ENCODE results near the gene OIP5.

Gene OIP5

DNA sequence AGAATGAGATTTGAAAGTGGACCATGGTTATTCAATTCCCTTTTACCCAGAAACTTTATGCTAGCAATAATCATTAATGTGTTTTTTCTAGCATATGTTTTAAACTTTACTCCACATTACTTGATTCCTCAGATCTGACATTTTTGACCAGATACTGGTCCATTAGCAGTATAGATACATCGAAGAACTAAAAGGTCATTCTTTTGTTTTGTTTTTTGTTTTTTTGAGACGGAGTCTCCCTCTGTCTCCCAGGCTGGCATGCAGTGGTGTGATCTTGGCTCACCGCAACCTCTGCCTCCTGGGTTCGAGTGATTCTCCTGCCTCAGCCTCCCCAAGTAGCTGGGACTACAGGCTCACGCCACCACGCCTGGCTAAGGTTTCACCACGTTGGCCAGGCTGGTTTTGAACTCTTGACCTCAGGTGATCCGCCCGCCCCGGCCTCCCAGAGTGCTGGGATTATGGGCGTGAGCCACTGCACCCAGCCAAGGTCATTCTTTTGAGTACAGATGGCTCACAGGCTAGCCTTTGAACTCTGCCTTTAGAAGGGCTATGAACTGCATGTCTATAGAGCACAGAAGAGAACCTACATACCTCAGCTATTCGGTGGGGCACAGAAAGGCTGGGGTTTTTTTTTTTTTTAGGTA lies 72.7 kb downstream of the OIP5 start:
- TF ChIP-seq, protein P1, sequence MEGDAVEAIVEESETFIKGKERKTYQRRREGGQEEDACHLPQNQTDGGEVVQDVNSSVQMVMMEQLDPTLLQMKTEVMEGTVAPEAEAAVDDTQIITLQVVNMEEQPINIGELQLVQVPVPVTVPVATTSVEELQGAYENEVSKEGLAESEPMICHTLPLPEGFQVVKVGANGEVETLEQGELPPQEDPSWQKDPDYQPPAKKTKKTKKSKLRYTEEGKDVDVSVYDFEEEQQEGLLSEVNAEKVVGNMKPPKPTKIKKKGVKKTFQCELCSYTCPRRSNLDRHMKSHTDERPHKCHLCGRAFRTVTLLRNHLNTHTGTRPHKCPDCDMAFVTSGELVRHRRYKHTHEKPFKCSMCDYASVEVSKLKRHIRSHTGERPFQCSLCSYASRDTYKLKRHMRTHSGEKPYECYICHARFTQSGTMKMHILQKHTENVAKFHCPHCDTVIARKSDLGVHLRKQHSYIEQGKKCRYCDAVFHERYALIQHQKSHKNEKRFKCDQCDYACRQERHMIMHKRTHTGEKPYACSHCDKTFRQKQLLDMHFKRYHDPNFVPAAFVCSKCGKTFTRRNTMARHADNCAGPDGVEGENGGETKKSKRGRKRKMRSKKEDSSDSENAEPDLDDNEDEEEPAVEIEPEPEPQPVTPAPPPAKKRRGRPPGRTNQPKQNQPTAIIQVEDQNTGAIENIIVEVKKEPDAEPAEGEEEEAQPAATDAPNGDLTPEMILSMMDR (IDR thresholded peaks at IDR 0.05; ENCODE audit: borderline replicate concordance, insufficient read depth, low read depth, low read length) = no peak

More for the DNA sequence above, 72.7 kb downstream of the OIP5 start:
- no peak overlapping the region for H3K4me3 ChIP-seq (ENCODE audit: low read depth, low read length)
